Loucy (cell line): ENCODE measurements around the gene KCNF1.

Experiments used
- CTCF ChIP-seq: fragments of 200-600 bp; sonication (generic); conservative IDR thresholded peaks from 2 replicates; pipeline ENCODE4 v1.5.1; 2014; ENCODE audit warnings: mild to moderate bottlenecking, antibody characterized with exemption, low read length
- EZH2phosphoT487 ChIP-seq: fragments of 200-600 bp; IDR thresholded peaks from 2 replicates; pipeline ENCODE4 v1.6.1; 2018; ENCODE audit warnings: antibody characterized with exemption, mild to moderate bottlenecking, moderate library complexity, borderline replicate concordance

- TF ChIP-seq CTCF: no peak
- TF ChIP-seq EZH2phosphoT487: no peak
These were observed 37.0 kb downstream of the KCNF1 start for GRCh38 chr2:10948606-10949230.
